NCI-H2029 treated with DMSO at 0.1 percent for 48 hours (cell line): ENCODE measurements around the gene RNF220.
A peak's percentile ranks its signal among the peaks of the same experiment; 100 is the strongest.

Experiments used
- DNase-seq: peaks from one replicate; lab custom pipeline; 2025; lab: John Stamatoyannopoulos, UW

Gene RNF220

DNA sequence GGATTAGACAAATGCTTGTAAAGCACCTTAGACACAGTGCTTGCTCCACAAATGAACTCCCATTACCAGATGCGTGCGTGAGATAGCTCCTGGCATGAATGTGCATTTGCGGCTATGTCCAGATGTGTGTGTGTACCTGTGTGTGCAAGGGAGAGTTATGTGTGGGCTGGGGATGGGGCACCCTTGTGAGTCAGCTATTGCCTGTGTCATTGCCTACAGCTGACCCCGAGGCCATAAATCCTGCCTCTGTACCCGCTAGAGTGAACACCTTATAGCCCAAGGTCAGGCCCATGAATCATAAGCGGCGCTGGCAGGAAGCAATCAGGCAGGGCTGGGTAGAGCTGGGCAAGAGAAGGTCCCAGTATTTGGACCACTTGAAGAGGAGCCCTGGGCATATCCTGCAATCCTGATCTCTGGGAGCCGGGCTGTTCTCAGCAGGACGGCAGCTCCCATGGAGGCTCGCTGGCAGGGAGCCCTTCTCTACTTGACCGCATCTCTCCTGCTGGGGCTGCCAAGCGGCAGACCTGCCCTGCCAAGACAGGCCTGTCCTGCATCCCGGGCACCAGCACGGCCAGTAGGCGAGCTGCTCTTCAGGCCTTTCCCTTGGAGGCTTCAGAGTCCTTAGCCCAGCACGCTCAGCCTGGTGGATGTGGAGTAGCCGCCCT lies 182.9 kb downstream of the RNF220 start:
- DNase-seq: no peak

DNA sequence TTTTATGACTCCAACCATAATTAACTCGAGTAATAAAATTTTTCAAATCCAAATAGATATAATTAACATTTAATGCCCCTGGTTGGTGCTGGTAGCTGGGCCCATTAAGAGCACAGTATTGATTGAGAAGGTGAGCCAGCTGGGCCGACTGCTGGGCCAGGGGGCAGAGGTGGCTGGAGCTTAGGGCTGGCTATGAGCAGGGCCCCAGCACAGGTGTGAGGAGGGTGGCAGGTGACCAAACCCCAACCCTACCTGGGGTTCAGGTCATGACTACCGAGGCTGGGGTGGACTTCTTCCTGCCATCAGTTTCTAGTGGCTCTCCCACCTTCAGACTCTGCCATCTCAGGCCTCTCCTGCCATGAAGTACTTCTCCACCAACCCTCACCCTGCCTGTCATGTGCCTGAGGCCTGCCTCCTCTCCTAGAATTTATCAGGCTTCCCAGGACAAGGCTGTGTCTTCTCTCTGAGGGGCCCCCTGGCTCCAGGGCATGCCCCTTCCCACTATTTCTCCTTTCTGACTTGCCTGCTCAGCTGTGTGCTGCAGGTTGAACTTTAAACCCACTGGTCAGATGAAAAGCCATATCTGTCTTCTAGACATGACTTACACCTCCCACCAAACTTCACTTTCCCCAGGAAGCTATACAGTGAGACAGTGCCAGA lies 183.6 kb downstream of the RNF220 start:
- DNase-seq: no peak

DNA sequence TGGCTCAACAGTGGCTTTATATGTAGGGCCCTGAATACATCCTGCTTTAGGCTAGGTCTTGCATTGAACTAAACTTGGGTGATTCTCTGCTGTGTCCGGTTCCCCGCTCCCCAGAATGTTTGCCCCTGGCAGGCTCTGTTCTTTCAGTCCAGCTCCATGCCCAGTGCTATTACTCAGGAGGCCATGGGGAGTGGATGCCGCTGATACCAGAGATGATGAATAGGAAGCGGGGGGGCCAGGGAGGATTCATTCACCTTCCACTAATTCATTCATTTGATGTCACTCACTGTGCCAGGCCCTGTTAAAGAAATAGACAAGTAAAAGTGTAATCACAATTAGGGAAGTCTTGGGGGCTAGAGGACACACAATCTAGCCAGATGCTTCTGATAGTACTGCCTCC lies 185.4 kb downstream of the RNF220 start:
- DNase-seq: no peak

DNA sequence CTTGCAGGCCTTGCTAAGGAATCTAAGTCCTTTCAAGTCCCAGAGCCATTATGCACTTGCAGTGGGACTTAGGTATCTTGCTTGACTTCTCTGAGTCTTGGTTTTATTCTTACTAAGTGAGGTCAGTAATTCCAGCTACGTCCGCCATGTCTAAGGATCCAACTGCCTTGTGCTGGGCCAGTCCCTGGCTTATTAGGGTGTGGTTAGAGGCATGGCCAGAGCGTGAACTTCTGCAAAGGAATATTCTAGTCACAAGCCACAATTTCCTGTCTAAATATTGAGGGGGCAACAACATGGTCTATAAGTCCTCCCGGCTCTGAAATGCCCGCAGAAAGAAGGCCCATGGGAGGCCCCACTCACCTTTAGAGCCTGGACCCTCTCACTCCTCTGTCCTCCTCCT lies 186.3 kb downstream of the RNF220 start:
- no peak for DNase-seq

DNA sequence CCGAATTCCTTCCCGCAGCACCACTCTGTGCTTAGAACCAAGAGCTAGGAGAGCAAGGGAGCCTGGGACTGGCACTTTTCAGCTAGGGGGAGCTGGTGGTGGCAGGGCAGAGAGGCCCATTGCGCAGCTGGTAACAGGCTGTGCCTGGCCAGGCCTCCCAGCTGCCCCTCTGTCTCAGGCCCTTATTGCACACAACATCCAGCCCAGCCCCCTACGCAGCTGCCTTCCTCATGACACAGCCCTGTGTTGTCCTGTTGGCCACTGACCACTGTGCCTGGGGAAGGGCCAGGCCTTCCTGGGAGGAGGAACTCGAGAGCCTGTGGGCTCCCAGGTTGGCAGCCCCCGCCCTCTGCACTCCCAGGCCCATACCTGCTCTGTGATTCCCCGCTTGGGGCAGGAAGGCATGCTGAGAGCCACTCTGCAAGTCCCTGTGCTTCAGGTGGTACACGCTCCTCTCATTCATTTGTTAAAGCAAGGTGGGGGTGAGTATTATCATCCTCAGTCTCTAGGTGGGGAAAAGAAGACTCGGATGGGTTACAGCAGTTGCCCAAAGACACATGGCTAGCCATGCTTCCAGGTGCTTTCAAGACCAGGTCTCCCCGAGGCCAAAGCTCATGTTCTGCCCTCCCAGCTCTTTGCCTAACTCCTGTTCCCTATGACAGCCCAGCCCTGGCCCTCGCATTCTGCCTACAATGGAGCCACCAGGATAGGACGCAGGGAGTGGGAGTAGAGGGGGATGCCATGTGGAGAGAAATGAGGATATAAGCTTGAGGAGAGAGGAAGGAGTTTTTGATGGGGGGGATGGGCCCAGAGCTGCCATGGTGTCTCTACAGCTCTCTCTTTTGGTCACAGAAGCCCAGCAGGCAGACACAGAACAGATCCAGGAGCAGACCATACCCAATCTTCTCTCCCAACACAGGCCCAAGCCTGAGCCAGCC lies 187.4 kb downstream of the RNF220 start:
- no peak for DNase-seq

DNA sequence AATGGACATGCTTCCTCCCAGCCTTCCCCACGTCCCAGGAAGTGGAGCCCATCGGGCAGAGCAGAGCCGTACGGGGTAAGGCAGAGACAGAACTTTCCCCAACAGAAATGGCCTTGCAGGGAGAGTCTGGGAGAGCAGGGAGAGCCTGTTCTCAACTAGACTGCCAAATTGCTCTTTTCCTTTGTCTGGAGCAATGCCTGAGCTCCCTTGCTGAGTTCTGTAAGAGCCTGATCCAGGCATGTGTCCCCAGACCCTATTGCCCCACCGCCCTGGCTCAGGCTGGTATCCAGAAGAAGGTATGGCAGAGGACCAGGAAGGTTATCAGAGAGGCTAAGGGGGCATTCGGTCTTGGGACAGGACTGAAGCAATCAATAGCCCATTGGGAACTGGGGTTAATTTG lies 189.3 kb downstream of the RNF220 start:
- DNase-seq: no peak

DNA sequence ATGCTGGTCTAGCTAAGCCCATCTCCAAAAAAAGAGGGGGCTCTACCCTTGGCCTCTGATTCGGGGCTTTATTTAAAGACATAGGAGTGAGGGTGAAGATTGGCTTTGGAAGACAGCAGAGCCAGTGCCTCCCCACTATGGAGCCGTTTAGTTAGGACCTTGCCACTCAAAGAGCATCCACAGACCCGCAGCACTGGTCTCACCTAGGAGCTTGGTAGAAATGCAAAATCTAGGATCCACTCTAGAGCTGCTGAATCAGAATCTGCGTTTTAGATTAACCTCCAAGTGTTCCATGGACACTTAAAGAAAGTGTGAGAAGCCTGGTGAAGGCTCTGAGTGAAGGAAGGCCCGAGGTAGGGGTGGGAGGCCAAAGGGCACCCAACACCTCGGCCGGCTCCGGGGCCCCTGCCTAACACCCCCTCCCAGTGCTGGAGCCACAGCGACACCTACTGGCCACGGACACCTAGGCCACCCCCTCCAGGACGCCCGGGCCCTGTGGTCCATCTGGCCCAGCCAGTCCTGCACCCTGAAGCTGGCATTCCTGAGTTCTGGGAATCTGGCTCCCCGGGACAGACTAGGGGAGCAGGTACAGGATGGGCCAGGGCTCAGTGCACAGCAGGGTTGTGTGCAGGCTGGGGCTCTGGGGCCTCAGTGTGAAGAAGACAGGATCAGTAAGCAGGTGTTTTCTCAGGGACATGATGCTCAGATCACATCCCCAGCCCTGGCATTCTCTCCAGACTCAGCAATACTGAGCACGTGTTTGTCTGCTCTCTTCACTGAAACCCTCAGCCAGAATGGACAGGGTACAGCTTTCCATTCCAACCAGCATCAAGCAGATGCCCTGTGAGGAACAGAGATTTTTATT lies 190.0 kb downstream of the RNF220 start:
- DNase-seq: peak; percentile 73

DNA sequence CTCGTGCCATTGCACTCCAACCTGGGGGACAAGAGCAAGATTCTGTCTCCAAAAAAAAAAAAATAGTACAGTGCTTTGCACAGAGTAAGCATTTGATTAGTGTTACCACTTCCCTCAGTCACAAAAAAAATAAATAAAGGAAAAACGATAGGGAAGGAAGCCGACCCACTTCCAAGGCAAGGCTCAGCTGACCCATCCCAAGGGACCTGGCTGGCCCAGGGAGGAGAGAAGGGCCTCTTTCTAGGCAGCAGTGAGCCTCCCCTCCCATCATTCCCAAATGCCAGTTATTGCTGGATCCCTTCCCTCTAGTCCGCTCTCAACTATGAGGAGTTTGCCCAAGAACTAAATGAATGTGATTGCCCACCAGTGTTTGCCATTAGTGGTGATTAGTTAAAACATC lies 191.5 kb downstream of the RNF220 start:
- no peak for DNase-seq

DNA sequence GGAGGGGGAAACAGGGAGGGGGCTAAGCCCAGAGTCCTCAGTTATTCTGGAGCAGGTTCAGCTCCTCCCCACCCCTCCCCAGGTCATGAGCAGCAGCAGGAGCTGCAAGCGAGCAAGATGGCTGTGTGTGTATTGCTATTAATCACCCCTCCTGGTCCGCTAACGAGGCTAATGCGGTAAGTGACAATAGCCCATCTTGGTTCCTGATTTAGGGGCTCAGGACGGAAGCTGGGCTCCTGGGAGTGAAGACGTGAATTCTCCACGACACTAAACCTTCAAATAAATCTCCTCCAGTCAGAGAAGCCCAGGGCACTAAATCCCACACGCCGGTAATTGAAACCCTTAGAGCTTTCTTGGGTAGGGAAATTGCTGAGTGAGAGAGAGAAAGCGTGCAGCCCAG lies 193.1 kb downstream of the RNF220 start:
- no peak for DNase-seq

DNA sequence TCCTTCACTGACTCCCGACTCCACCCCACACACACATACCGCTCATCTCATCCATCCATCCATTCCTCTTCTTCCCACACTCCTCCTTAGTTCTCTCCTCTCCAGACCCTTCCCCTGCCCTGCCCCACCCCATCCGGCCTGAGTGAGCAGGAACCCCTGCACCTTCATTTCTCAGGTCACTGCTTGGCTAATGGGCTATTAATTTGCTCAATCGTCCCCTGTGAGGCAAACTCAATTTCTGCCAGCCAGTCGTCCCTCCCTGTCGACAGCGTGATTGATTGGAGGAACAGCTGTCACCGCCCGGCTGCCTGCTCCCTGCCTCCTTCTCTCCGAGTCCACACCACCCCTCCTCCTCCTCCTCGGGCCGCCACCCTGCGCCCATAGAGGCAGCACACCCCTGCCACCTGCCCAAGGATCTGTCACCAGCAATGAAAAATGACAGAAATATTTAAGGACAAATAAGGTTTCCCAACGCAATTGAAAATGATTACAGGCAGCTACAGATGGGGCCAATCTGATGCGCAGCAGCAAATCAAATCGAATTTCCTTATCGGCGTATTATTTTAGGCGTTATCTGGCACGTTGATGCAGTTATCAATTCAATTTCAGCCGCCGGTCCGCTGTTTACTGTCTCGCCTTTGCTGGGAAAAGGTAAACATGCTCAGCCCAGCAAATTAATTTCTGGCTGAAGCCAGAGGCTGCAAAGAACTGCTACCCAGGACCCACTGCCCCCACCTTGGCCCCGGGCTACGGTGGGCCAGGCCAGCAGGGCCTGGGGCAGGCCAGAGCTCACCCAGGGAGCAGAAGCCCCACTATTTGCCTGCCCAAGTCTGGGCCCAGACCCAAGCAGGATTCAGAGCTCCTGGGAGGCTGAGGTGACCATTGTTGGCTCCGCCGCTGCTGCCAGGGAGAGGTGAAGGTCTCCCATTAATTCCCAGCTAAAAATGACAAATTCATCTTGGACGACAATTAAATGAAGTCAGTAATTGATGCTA lies 197.9 kb downstream of the RNF220 start:
- DNase-seq: peak; percentile 24

DNA sequence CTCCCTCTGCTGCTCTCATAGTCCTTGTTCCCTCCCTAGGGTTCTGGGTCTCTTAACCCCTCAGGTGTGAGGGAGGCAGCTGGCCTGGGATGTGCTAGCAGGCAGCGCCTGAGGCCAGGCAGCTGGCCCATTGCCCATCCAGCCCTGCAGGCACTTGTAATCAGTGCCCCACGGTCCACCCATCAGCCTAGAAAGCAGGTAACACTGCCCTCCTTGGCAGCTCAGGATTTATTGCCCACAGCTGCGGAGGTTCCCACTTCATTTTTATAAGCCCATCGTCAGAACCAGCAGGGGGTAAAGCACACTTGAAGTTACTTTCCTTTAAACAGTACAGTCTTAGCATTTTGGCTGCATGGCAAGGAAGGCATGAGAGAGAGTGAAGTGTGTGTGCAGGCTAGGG lies 198.7 kb downstream of the RNF220 start:
- DNase-seq: peak; percentile 98

DNA sequence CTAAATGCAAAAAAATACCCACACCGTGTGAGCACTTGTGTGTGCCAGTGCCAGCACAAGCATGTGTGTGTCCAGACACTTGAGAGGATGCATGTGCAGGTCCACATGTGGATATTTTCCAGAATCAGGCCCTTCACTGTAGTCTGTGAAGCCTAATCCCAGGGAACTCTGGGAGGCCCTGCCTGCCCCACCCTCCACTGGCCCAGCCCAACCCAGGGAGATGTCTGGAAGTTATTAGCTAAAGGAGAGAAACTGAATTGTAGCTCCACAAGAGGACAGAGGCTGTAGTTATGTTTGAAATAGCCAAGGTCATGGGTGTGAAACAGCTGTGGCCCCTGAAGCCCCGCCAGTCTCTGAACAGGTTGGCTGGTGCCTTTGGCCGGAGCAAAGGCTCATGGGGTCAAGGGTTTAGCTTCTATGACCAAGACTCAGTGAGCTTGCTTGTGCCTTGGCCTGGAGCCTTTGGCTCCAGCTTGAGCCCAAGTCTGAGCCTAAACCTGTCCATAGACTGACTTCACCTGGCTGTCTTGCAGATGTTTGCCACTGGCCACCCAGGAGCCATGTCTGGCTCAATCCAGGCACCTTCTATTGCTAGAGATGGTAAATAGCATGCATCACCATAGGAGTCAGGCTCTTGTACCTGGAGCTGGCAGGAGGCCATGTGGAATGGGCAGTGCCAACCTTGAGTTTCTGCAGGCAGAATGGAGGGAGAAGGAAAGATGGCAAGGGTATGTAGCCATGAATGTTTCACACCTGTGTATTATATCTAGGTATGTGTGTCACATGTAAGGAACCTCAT lies 199.3 kb downstream of the RNF220 start:
- DNase-seq: peak; percentile 62

DNA sequence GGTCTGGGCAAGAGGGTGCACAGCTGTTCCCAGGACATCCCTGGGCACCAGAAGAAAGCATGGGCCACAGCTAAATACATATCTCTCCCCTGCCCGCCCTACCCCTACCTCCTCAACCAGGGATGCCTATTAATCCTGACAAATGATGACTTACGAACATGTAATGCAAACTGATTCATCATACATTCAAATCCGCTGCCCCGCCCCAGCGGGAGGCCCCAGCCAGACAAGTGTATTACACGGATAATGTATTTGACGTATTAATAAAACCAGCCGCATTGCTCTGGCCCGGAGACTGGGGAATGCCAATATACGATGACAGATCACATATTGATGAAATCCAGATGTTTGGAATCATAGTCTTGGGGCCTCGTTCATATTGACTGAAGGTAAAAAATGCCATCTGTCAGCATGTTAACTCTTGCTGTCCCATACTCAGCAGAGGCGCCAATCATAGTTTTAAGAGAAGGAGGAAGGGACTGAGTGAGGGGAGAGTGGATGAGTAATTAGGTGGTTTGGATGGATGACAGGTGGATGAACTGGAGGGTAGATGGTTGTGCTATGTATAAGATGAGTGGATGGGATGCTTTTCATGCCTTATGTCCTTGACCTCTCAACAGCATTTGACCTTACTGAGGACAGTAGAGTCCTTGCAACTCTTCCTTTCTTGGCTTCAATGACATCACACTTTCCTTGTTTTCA lies 201.0 kb downstream of the RNF220 start:
- no peak for DNase-seq

DNA sequence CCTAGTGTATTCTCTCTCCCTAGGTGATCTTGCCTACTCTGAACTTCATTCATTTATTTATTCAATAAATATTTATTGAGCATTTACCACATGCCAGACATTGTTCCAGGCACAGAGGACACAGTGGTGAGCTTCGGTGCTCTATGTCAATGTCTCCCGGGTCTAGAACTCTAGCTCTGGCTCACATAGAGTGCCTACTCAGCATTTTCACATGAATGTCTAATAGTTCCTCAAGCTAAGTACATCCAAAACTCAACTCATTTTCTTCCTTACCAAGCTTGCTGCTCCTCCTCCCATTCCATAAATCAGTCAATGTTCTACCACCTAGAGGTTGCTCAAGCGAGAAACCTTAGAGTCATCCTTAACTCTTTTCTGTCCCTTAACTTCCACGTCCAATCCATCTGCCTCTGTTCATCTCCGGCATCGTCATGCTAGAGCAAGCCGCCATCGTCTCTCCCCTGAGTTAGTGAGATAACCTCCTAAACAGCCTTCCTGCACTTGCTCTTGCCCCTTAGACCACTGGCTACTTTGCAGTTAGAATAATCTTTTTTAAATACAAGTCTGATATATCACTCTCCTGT lies 201.7 kb downstream of the RNF220 start:
- DNase-seq: no peak

DNA sequence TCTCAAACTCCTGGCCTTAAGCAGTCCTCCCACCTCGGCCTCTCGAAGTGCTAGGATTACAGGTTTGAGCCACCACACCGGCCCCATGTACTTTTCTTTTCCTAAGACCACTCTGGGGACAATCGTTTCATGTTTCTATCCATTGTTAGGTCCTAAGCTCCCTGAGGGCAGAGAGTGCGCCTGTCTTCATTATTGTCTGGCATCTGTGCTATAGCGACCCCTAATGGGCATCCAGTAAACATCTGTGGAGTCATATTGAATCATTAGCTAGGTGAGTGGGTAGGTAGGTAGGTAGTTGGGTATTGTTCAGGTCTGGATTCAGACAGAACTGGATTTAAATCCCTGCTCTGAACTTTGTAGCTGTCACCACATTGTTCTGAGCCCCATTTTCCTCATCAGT lies 203.1 kb downstream of the RNF220 start:
- no peak for DNase-seq

DNA sequence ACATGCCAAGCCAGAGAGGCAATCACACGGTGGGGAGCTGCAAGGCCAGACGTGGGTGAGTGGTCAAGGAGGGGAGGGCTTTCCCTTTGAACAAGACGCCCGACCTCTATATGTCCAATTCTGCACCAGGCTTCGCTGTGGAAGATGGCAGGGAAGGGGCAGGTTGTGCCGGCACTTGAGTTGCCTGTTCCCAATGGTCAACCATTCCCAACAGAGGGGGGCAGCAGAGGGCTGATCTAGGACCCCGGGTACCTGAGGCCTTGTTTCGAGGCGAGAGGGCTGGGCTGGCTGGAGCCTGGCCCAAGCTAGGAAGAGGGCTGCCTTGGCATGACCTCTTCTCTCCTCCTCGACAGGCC lies 204.3 kb downstream of the RNF220 start:
- no peak for DNase-seq

DNA sequence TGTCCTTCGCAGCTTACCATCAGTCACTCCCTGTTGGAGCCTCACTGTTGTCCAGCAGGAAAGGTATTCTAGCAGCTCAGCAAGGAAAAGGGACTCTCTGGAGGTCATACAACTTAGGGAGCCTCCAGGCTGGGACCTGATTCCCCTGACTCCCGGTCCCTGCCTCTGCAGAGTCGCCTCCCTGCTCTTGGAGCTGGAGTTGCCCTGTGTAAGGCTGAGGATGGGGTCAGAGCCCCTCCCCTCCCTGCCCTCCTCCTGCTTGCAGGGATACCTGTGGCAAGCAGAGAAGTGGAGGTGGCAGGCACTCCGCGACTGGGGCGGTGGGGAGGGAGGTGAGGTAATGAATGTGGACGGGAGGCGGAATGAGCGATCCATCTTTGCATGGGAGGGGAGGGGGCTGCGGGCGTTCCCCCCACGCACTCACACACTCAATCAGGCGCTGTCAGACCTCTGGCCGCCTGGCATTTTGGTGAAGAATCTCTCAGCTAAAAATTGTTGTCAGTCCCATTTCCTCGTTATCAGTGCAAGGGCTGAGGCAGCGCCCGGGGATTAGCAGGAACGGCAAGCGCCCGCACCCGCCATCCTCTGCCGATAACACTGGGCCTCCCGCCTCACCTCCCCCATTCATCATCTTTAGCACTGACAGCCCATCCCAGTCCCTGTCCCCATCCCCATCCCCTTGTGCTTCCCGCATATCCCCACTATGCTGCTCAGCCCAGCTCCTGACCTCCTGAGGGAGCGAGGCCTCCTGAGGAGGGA lies 204.9 kb downstream of the RNF220 start:
- DNase-seq: no peak

DNA sequence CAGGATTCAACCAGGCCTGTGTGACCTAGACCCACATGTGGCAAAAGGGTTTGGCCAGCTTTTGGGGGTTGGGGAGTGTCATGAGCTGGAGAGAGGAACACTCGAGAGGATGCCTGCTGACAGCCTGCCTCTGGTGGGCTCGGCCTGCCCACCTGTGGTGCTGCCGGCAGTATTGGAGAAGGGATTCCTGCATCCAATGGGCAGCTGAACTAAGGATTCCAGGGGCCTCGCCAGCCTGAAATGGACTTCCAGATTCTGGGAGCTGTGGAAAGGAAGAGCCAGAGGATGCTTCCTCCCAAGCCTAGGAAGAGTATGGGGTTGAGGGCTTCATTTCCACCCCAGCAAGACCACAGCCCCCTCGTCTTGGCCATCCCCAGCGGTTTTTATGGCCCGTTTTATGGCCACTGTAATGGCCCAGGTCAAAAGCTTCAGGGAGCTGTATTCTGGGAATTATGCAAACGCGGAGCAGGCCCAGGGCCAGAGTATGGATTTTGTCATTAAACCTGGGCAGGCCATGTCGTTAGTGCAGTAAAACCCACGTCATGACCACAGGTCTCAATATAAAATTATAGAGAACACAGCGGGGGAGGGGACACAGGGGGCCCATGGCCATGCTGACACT lies 205.6 kb downstream of the RNF220 start:
- DNase-seq: no peak
